HG03064 (cell line): ENCODE measurements around the gene NLRP6.
A peak's percentile ranks its signal among the peaks of the same experiment; 100 is the strongest.
"Not testable (repeated sequence)": the region's sequence is repeated elsewhere in the genome, so short reads cannot be mapped to it uniquely, and the experiment has no call there.

Source experiments
- ATAC-seq: cut with Tn5 transposase; IDR thresholded peaks from one replicate; pipeline ENCODE4 v1.9.1; 2021; ENCODE audit warnings: low read depth; ENCODE audit not compliant: unreplicated experiment

NLRP6 gene

GRCh38 chr11:317668-318404 lies 39.6 kb downstream of the NLRP6 start:
- not testable (repeated sequence) for ATAC-seq

GRCh38 chr11:318405-319120 lies 40.4 kb downstream of the NLRP6 start:
- not testable (repeated sequence) for ATAC-seq

- ATAC-seq: not testable (repeated sequence)
These were observed 41.1 kb downstream of the NLRP6 start for GRCh38 chr11:319121-319887.

- not testable (repeated sequence) for ATAC-seq
These were observed 41.7 kb downstream of the NLRP6 start for GRCh38 chr11:319888-320273.

- ATAC-seq: no peak
These were observed 45.9 kb downstream of the NLRP6 start for GRCh38 chr11:324156-324555.

- not testable (repeated sequence) for ATAC-seq
These were observed 46.6 kb downstream of the NLRP6 start for GRCh38 chr11:324593-325517.

- no peak for ATAC-seq
These were observed 47.8 kb downstream of the NLRP6 start for GRCh38 chr11:325796-326591.

- ATAC-seq: no peak
These were observed 48.3 kb downstream of the NLRP6 start for GRCh38 chr11:326592-326841.

- ATAC-seq: peak; percentile 55
These were observed 48.8 kb downstream of the NLRP6 start for GRCh38 chr11:326842-327580.

GRCh38 chr11:327581-327923 lies 49.3 kb downstream of the NLRP6 start:
- ATAC-seq: no peak

- no peak for ATAC-seq
These were observed 49.8 kb downstream of the NLRP6 start for GRCh38 chr11:328012-328411.

GRCh38 chr11:328516-329100 lies 50.4 kb downstream of the NLRP6 start:
- not testable (repeated sequence) for ATAC-seq

- ATAC-seq: no peak
These were observed 51.7 kb downstream of the NLRP6 start for GRCh38 chr11:329886-330253.

GRCh38 chr11:330307-330693 lies 52.1 kb downstream of the NLRP6 start:
- no peak for ATAC-seq

- no peak for ATAC-seq
These were observed 52.6 kb downstream of the NLRP6 start for GRCh38 chr11:330694-331357.

- ATAC-seq: no peak
These were observed 53.3 kb downstream of the NLRP6 start for GRCh38 chr11:331358-332060.

GRCh38 chr11:332651-333480 lies 54.7 kb downstream of the NLRP6 start:
- no peak for ATAC-seq
